Activated T-cell treated with anti-CD3 and anti-CD28 coated beads for 48 hours (primary cell): ENCODE results near the gene DCST2.
A peak's percentile ranks its signal among the peaks of the same experiment; 100 is the strongest.
"Not testable (repeated sequence)": the region's sequence is repeated elsewhere in the genome, so short reads cannot be mapped to it uniquely, and the experiment has no call there.

Experiments
- DNase-seq: peaks from one replicate; pipeline ENCODE4 v3.0.0-alpha.2; 2020; ENCODE audit warnings: low read depth

The DCST2 gene

DNA sequence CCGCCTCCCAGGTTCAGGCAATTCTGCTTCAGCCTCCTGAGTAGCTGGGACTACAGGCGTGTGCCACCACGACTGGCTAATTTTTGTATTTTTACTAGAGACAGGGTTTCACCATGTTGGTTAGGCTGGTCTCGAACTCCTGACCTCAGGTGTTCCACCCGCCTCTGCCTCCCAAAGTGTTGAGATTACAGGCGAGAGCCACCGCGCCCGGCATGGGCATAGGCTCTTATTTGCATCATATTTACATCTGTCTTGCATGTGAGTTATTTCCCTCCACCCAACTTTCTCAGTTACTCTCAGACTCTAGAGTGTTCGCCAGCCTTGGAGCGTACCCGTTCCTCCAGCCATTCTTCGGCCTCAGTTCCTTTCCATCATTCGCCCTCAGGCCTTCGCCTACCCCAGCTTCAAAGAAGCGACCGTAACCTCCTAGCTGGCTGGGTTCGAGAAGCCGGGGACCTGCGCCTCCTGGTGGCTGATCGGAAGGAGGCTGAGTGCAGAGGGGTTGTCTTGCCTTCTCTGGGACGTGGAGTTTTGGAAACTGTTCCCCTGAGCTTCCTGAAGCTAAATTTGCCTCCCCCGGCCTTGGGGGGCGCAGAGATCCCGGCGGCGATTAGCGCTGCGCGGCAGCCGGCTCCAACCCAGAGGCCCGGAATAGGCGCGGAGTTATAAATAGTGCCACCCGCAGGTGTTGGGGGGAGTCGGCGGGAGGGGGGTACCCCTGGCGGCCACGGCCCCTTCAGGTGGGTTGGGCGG, 34.6 kb downstream of the DCST2 start:
- peak; percentile 81 for DNase-seq

DNA sequence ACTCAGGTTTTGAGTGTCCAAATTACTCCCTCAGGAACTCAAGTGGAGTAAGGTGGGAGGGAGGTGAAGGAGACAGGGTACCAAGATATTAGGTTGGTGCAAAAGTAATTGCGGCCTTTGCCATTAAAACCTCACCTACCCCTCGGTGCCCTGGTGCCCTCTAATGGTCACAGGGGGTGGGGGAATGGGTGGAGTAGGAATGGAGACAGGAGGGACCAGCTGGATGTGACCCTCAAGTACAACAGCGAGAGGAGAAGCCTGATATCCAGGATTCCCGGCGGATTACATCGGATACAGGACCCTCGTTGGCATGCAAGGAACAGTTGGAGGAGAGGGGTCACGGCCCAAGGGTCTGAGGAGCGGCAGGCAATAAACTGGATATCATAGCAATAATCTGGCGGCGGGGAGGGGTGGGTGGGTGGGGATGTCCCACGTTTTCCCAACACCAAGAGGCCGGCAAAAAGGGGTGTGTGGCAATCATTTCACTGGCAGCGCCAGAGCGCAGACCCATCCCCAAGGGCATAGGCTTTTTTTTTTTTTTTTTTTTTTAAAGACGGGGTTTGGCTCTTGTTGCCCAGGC, 35.3 kb downstream of the DCST2 start:
- DNase-seq: no peak

DNA sequence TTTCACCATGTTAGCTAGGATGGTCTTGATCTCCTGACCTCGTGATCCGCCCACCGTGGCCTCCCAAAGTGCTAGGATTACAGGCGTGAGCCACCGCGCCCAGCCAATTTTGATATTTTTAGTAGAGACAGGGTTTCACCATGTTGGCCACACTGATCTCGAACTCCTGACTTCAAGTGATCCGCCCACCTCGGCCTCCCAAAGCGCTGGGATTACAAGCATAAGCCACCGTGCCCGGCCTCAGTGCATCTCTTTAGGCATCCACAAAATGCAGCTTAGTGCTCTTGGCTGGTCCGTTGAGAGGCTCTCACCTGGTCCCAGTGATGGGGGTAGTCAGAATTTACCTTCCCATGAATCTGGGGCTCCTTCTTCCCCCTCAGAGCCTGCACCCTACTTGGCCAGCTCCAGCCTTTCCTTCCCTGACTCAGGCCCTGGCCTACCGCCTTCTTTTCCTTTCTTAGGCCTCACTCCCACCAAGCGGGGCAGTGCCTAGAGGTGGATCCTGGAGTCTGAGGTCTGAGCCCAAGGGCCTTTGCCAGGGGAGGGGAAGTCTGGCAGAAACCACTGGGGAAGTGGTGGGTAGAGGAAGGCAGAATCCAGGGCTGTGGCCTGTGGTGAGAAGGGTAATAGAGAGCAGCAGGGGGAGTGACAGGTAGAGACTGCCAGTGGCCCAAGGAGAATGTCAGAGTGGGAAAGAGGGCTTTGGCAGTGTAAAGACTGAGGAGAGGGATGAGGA, 36.4 kb downstream of the DCST2 start:
- DNase-seq: no peak

DNA sequence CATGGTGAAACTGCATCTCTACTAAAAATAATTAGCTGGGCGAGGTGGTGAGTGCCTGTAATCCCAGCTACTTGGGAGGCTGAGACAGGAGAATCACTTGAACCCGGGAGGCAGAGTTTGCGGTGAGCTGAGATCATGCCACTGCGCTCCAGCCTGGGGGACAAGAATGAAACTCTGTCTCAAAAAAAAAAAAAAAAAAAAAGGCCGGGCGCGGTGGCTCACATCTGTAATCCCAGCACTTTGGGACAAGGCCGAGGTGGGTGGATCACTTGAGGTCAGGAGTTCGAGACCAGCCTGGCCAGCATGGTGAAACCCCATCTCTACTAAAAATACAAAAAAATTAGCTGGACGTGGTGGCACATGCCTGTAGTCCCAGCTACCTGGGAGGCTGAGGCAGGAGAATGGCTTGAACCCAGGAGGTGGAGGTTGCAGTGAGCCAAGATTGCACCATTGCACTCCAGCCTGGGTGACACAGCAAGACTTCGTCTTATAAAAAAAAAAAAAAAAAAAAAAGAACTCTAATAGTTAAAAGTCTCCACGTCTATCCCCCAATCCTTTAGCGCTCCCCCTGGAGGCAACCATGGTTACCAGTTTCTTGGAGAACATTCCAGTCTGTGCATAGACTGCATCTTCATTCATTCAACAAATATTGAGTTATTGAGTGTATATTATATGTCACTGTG, 38.1 kb downstream of the DCST2 start:
- DNase-seq: not testable (repeated sequence)

DNA sequence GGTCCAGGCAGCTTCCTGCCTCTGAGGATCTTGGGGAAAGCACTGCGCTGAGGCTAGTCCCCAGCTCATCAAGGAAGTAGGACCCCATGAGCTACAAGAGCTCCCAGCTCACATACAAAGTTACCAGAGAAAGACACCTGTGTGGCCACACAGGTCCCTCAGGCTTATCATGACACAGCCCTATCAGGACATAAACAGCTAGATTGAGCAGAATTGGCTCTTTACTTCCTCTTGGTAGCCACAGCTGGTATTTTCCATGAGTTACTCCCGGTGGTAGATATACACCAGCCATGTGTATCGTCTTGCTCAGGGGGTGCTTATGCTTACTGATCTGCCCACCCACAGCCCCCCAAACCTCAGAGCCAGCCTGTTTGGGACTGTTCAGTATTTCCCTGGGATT, 39.0 kb downstream of the DCST2 start:
- DNase-seq: no peak

DNA sequence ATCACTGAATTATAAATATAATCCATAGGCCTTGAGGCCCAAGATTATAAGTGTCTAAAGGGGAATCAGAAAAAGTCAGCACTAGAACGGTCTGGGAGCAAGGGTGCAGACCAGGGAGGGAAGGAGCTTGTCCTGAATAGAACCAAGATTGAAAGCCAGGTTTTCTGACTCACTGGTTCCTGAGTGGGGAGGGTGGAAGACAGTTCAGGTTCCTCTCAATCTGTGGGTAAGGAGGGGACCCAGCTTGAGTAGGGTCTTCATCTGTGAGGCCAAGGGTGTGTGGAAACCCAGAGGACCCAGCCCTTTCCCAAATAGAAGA, 39.4 kb downstream of the DCST2 start:
- DNase-seq: no peak

DNA sequence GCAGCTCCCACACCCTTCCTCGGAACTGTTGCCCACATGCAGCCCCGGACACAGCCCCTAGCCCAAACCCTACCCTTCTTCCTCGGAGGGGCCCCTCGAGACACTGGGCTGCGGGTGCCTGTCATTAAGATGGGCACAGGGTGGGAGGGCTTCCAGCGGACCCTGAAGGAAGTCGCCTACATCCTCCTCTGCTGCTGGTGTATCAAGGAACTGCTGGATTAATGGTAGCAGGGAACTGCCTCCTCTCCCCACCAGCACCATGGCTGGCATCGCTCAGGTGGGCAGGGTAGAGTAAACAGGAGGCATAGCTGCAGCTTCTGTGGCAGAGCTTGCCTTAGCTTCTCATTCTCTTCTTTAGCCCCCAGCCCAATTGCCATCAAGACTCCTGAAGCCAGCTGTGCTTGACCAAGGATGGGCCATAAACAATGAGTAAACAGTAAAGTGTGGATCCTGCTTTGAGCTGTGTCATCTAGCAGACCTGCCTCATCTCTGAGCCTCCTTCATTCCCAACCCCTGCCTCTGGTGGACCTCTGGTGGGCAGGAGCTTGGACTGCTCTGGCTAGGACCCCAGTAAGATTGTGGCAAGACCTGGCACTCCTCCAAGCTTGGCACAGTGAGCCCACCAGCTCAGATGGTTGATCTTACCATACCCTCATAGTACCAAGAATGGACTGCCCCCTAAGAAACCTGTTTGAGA, 39.9 kb downstream of the DCST2 start, which contains the start of gene LENEP:
Gene LENEP (plus strand): TSS at position 15 of the 697 bp plus-strand sequence. CDS start 22 bp downstream, at position 37.
- no peak for DNase-seq

DNA sequence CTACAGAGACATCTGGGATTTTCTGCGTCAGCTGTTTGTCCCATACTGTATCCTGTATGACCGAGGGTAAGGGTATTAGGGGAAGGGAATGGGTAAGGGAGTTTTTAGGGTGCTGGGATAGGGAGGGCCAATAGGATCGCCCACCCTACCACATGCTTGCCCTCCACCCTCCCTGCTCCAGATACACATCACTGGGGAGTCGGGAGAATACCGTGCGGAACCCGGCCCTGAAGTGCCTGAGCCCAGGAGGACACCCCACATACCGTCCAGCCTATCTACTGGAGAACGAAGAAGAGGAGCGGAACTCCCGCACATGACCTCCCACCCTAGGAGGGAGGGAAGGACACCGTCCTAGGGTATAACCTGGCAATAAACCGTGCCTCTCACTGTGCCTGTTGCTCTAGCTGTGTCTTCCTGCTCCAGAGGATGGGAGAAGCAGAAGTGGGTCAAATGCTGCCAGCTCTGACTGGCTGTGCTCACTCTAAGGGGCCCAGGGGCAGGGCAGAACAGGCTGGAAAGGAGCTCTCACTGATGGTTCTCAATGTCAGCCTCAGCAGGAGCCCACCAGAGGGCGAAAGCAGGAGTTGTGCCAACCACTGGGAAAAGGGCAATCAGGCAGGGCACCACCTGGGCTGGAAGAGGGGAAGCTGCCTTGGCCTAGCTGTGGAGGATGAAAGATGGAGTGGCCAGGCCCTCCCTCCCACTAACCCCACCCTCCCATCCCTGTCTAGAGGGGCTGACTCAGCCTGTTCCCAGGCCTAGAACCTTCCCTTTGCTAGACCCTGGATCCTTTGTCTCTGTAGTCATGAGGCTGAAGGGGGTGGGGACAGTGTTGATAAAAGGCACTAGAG, 40.6 kb downstream of the DCST2 start:
- no peak for DNase-seq

DNA sequence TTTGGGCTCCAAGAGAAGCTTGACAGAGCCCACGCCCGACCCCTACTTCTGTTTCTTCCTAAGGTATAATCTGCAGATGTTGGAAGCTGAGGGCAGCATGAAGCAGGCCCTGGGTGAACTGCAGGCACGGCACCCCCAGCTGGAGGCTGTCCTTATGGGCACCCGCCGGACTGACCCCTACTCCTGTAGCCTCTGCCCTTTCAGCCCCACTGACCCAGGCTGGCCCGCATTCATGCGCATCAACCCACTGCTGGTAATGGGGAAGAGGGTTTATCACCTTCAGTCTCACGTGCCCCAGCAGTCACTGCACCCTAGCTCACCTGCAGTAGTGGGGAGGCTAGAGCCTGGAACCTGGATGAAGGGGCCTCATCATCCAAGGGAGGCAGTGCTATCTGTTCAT, 43.3 kb downstream of the DCST2 start:
- no peak for DNase-seq

DNA sequence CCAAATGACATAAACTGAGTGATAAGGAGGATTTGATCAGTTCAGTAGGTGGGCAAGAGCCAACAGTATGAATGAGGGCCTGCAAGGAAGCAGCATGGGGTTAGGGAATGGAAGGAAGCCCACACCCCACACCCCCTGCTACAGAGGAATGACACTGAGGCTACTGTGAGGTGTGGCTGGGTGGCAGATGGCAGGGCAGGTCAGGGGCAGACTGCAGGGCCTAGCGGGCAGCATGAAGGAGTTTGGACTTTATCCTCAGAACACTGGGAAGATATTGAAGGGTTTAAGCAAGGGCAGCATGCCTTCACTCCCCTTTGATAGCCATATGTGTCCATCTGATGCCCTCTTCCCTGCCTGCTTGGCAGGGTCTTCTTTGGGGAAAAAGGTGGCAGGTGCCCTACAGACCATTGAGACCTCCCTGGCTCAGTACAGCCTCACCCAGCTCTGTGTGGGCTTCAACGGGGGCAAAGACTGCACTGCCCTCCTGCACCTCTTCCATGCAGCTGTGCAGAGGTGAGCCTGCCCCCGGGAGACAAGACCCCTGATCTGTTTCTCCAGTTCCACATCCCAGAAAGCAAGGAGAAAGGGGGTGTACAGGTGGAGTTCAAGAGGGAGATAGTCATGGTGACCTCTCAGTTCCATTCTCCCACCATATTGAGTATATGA, 44.3 kb downstream of the DCST2 start:
- no peak for DNase-seq

DNA sequence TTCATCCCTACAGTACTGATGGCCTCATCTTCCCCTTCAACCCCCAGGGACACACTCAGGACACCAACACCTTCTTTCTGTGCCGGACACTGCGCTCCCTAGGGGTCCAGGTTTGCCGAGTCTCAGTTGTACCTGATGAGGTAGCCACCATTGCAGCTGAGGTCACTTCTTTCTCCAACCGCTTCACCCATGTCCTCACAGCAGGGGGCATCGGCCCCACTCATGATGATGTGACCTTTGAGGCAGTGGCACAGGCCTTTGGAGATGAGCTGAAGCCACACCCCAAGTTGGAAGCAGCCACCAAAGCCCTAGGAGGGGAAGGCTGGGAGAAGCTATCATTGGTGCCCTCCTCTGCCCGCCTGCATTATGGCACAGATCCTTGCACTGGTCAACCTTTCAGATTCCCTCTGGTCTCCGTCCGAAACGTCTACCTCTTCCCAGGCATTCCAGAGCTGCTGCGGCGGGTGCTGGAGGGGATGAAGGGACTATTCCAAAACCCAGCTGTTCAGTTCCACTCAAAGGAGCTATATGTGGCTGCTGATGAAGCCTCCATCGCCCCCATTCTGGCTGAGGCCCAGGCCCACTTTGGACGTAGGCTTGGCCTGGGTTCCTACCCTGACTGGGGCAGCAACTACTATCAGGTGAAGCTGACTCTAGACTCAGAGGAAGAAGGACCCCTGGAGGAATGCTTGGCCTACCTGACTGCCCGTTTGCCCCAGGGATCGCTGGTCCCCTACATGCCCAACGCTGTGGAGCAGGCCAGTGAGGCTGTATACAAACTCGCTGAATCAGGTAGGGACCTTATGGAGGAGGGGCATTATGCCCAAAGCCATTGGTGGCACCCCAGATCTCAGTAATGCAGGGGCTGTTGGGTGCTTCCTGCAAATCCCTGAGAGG, 45.3 kb downstream of the DCST2 start:
- DNase-seq: no peak

DNA sequence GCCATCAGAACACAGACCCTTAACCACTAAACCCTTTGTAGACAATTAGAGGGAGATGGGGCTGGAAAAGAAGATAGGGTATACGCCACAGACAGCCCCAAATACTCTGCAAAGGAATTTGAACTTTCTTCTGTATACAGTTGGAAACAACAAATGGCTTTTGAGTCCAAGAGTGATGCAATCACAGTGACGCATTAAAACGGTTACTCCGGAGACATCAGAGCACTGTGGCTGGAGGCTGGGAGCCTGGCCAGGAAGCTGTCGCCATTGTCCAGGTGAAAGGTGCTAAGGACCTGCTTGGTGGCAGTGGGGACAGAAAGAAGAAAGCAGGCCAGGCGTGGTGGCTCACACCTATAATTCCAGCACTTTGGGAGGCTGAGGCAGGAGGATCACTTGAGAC, 46.3 kb downstream of the DCST2 start:
- no peak for DNase-seq

DNA sequence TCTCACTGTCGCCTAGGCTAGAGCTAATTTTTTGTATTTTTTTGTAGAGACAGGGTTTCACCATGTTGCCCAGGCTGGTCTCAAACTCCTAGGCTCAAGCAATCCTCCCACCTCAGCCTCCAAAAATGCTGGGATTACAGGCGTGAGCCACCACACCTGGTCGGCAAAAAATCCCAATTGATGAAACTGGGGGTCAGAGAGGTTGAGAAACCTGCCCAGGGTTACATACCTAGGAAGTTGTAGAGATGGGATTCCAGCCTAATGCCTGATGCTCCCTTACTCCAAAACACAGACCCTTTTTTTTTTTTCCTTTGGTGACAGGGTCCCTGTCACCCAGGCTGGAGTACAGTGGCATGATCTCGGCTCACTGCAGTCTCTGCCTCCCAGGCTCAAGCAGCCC, 46.8 kb downstream of the DCST2 start:
- not testable (repeated sequence) for DNase-seq

DNA sequence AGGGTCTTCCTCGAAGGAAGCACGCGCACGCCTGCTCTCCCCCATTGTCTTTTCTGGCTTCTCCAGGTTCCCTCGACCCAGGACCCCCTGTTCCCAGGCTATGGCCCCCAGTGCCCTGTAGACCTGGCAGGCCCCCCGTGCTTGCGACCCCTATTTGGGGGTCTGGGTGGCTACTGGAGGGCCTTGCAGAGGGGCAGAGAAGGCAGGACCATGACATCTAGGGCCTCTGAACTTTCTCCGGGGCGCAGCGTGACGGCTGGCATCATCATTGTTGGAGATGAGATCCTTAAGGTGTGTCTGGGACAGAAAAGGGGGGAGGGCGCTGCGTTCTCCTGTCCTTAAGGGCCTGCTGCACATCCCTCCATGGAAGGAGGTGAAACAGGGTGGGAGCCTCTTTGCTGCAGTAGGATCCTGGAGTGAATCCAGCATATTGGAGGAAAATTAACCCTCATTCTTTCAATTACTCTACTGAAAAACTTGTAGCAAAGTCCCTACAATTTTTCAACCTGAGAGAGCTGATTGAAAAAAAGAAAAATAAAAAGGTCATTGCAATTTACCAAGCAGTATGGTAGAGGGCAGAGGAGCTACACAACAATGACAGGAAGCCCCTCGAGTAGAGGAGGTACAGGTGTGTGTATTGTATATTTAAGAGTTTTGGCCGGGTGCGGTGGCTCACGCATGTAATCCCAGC, 49.7 kb downstream of the DCST2 start:
- no peak for DNase-seq

DNA sequence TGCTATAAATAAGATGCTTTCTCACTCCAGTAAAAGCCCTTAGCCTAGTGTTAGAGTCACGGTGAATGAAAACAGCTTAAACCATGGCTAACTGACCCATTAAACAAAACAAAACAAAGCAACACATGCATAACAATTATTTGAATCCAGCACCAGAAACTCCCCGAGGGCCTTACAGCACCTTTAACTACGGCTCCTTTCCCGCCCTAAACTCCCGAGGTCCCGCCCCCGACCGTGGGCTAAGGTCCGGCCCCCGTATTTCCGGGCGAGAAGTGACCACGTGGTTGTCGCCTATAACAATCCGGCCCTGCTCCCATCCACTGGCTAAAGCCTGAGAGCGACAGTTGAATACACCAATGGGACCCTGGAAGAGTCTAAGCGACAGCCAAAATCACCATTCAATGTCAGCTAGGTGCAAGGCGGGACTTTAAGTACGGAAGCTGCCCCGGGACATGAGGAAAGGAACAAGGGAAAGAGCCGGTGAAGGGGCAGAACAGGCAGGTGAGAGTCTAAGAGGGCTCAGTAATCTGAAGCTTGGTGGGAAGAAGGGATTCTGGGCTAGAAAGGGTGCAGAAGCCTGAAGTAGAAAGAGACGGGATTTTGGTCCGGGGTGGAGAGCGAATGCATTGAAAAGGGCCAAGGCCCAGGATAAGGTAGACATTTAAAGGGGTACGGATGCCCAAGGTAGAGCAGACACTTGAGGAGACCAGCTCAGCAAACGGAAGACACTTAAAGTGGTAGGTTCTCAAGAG, 50.5 kb downstream of the DCST2 start, which contains the start of gene FLAD1:
Gene FLAD1 (plus strand): TSS at position 448 of the 752 bp plus-strand sequence. CDS start 351 bp downstream, outside the sequence.
- peak; percentile 94 for DNase-seq

DNA sequence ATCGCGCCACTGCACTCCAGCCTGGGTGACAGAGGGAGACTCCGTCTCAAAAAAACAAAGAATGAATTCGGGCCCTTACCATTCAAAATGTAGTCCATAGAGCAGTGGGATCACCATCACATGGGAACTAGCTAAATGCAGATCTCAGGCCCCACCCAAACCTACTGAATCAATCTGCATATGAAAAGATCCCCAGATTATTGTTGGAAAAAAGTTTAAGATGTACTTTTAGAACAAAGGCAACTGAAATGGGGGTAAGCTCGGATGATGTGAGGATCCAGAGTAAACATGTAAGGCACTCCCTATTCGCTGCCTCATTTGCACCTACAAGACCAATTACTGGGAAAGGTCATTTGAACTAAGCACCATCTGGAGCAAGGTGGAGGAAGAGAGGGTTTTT, 51.2 kb downstream of the DCST2 start:
- no peak for DNase-seq

DNA sequence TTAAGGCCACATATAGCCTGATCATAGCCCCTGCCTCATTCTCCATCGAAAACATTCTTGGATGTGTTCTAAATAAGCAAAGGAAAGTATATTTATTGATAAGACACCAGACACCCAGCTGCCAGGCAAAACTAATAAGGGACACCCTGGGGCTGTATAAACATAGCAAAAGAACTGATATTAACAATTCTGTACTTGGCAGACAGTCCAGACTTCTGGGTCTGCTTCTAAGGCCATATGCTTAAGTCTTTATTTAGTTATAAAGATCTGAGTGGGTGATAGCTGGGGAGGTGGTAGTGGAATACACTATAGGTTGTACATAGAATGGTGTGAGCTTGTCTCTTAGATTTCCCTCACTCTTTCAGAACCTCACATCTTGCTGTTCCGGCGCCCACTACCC, 55.2 kb downstream of the DCST2 start:
- no peak for DNase-seq

DNA sequence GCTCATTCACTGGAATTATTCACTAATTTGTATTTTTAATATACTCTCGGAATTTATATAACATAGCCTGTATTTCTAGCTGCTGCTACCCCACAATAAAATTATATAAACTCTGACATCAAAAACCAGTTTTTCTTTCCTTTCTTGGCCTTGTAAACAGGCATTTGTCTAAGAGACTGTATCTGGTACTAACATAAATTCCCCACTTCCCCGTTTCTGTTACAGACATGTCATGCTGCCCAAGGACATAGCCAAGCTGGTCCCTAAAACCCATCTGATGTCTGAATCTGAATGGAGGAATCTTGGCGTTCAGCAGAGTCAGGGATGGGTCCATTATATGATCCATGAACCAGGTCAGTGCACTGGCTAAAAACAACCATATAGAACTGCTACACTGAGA, 55.8 kb downstream of the DCST2 start:
- DNase-seq: not testable (repeated sequence)
